GM12873 (cell line): ENCODE results near the gene REP15.

ENCODE experiments used
- CTCF ChIP-seq: IDR thresholded peaks from 2 replicates; pipeline ENCODE4 v1.5.1; 2012; ENCODE audit warnings: low read depth, mild to moderate bottlenecking, moderate library complexity, low read length, control low read depth; ENCODE audit not compliant: insufficient read depth; ENCODE audit errors: missing control alignments

REP15 gene

GRCh38 chr12:27743601-27744000, 47.4 kb downstream of the REP15 start:
- TF ChIP-seq CTCF: no peak
